GM10847 (cell line): ENCODE data around the gene ATAD2B.

Experiments
- POLR2A ChIP-seq: IDR thresholded peaks from 2 replicates; pipeline ENCODE4 v1.6.1; 2011; ENCODE audit not compliant: insufficient read length; ENCODE audit errors: extremely low read depth

Gene ATAD2B

GRCh38 chr2:23924589-23925359, 2.1 kb downstream of the ATAD2B start:
- TF ChIP-seq POLR2A = no peak

GRCh38 chr2:23918837-23919489, 8.0 kb downstream of the ATAD2B start:
- no peak for TF ChIP-seq POLR2A

GRCh38 chr2:23916727-23917405, 10.1 kb downstream of the ATAD2B start:
- TF ChIP-seq POLR2A = no peak

- TF ChIP-seq POLR2A = no peak
Observed at GRCh38 chr2:23915327-23915726, 11.6 kb downstream of the ATAD2B start.

- no peak for TF ChIP-seq POLR2A
Observed at GRCh38 chr2:23912054-23912453, 14.9 kb downstream of the ATAD2B start.

GRCh38 chr2:23905155-23905554, 21.8 kb downstream of the ATAD2B start:
- no peak for TF ChIP-seq POLR2A

GRCh38 chr2:23904692-23905091, 22.2 kb downstream of the ATAD2B start:
- TF ChIP-seq POLR2A = no peak

- TF ChIP-seq POLR2A = no peak
Observed at GRCh38 chr2:23904215-23904614, 22.7 kb downstream of the ATAD2B start.

- TF ChIP-seq POLR2A = no peak
Observed at GRCh38 chr2:23903034-23903433, 23.9 kb downstream of the ATAD2B start.

- TF ChIP-seq POLR2A = no peak
Observed at GRCh38 chr2:23901966-23902846, 24.7 kb downstream of the ATAD2B start.

GRCh38 chr2:23900541-23901322, 26.2 kb downstream of the ATAD2B start:
- TF ChIP-seq POLR2A = no peak

- no peak for TF ChIP-seq POLR2A
Observed at GRCh38 chr2:23900133-23900532, 26.8 kb downstream of the ATAD2B start.

GRCh38 chr2:23871206-23871605, 55.7 kb downstream of the ATAD2B start:
- TF ChIP-seq POLR2A = no peak

GRCh38 chr2:23867449-23867848, 59.5 kb downstream of the ATAD2B start:
- no peak for TF ChIP-seq POLR2A

GRCh38 chr2:23862716-23863426, 64.1 kb downstream of the ATAD2B start:
- TF ChIP-seq POLR2A = no peak
